HCT116 (cell line): Measurements from ENCODE around the gene RTL3. TPM values are rescaled to one million over a fixed set of nuclear protein-coding genes. Genes with fewer than 3 reads are reported as not detected.

ENCODE experiments used
- ATAC-seq: fragments of 200-7000 bp; cut with Tn5 transposase; 2 replicates; pipeline ENCODE4 v1.9.1; 2020; ENCODE audit warnings: mild to moderate bottlenecking, moderate library complexity
- BruUV-seq: library from RNA; stranded (reverse); fragments of 400-500 nt; replicated peaks from 2 replicates; lab custom pipeline; 2021; lab: Mats Ljungman, UMichigan
- CTCF ChIA-PET: fragments of 300-600 bp; sonication (Branson Sonifier 250); formaldehyde crosslinking; loops from one replicate; lab custom pipeline; 2021; ENCODE audit warnings: antibody characterized with exemption; lab: Charles Lee
- POLR2A ChIA-PET: fragments of 300-600, 350-600 bp; sonication (Branson Sonifier 250); formaldehyde crosslinking; loops from one replicate; lab custom pipeline; 2021; ENCODE audit warnings: antibody characterized with exemption; lab: Charles Lee
- RAD21 ChIA-PET, 2 experiments: fragments of 300-600 bp; sonication (Branson Sonifier 250); formaldehyde crosslinking; loops; one replicate each; lab custom pipeline; 2023; ENCODE audit warnings: low total read pairs in 2 of 2; ENCODE audit not compliant: uncharacterized antibody in 2 of 2, unreplicated experiment in 2 of 2, low non-redundant PET in 1 of 2; lab: Charles Lee
- DNase-seq: peaks from one replicate; pipeline ENCODE4 v3.0.0-alpha.2; 2010; ENCODE audit warnings: low read depth, low spot score
- H2AFZ ChIP-seq: fragments of 200-600 bp; shearing (Covaris generic), sonication (generic); 2 replicates; pipeline ENCODE4 v1.6.1; 2017; ENCODE audit warnings: low read depth, mixed run types, mixed read lengths, antibody characterized with exemption, low read length; ENCODE audit not compliant: poor library complexity, severe bottlenecking
- H3K27ac ChIP-seq: 2 replicates; pipeline ENCODE4 v1.5.1; 2012; ENCODE audit warnings: low read depth, low read length
- H3K27me3 ChIP-seq: fragments of 200-600 bp; sonication (generic); 2 replicates; pipeline ENCODE4 v1.6.1; 2016; ENCODE audit warnings: mixed run types, low read length, mixed read lengths; ENCODE audit not compliant: insufficient read depth
- H3K36me3 ChIP-seq, 2 experiments: fragments of 200-500 bp in 1 of 2; fragments of 200-600 bp in 1 of 2; sonication (Bioruptor generic) in 1 of 2; sonication (generic) in 1 of 2; 2 replicates each; pipeline versions ENCODE4 v1.5.1 to v1.6.1; 2014 to 2016; ENCODE audit warnings: low read length in 2 of 2, inconsistent platforms in 1 of 2, mixed read lengths in 1 of 2, mixed run types in 1 of 2; ENCODE audit not compliant: insufficient read depth in 2 of 2, control insufficient read depth in 1 of 2
- H3K4me1 ChIP-seq, 2 experiments: fragments of 200-600 bp in 1 of 2; sonication (generic) in 1 of 2; 2 replicates each; pipeline versions ENCODE4 v1.5.1 to v1.6.1; 2012 to 2017; ENCODE audit warnings: low read length in 2 of 2, inconsistent platforms in 1 of 2, mild to moderate bottlenecking in 1 of 2, mixed read lengths in 1 of 2, mixed run types in 1 of 2, moderate library complexity in 1 of 2; ENCODE audit not compliant: insufficient read depth in 2 of 2, control insufficient read depth in 1 of 2
- H3K4me2 ChIP-seq: fragments of 200-600 bp; sonication (generic); 2 replicates; pipeline ENCODE4 v1.6.1; 2017; ENCODE audit warnings: mixed run types, low read length, mixed read lengths
- H3K4me3 ChIP-seq, 2 experiments: fragments of 200-600 bp in 1 of 2; sonication (generic) in 1 of 2; replicated peaks in 1 of 2; 2 replicates each; pipeline ENCODE4 v1.5.1; 2011 to 2016; ENCODE audit warnings: low read length in 2 of 2, control low read depth in 1 of 2, low read depth in 1 of 2, mild to moderate bottlenecking in 1 of 2, mixed read lengths in 1 of 2, mixed run types in 1 of 2
- H3K79me2 ChIP-seq: fragments of 200-600 bp; sonication (generic); 2 replicates; pipeline ENCODE4 v1.6.1; 2017; ENCODE audit warnings: mild to moderate bottlenecking, mixed run types, low read length, moderate library complexity, mixed read lengths; ENCODE audit not compliant: insufficient read depth
- H3K9ac ChIP-seq: fragments of 200-600 bp; sonication (generic); 2 replicates; pipeline ENCODE4 v1.6.1; 2016; ENCODE audit warnings: low read length, mixed read lengths
- H3K9me2 ChIP-seq: fragments of 200-600 bp; sonication (generic), shearing (Covaris generic); 2 replicates; pipeline ENCODE4 v1.6.1; 2017; ENCODE audit warnings: mixed run types, mild to moderate bottlenecking, moderate library complexity; ENCODE audit not compliant: insufficient read depth
- H3K9me3 ChIP-seq, 2 experiments: fragments of 200-500 bp in 1 of 2; fragments of 200-600 bp in 1 of 2; sonication (Bioruptor generic) in 1 of 2; sonication (generic) in 1 of 2; 2 replicates each; pipeline ENCODE4 v1.6.1; 2014 to 2017; ENCODE audit warnings: low read length in 2 of 2, mixed read lengths in 2 of 2, inconsistent platforms in 1 of 2, low read depth in 1 of 2, mild to moderate bottlenecking in 1 of 2, mixed run types in 1 of 2, moderate library complexity in 1 of 2; ENCODE audit not compliant: control insufficient read depth in 1 of 2, insufficient read depth in 1 of 2
- H4K20me1 ChIP-seq: fragments of 200-600 bp; sonication (generic), shearing (Covaris generic); 2 replicates; pipeline ENCODE4 v1.6.1; 2017; ENCODE audit warnings: mixed run types, mild to moderate bottlenecking, moderate library complexity; ENCODE audit not compliant: insufficient read depth
- ATF3 ChIP-seq: IDR thresholded peaks from 2 replicates; pipeline ENCODE4 v1.6.1; 2012
- CBX3 ChIP-seq: IDR thresholded peaks from 2 replicates; pipeline ENCODE4 v1.6.1; 2012; ENCODE audit warnings: low read depth
- CEBPB ChIP-seq: IDR thresholded peaks from 2 replicates; pipeline ENCODE4 v1.6.1; 2012; ENCODE audit warnings: low read depth
- CTCF ChIP-seq, 3 experiments: fragments of 200-600 bp in 1 of 3; sonication (generic) in 1 of 3; IDR thresholded peaks in 2 of 3; conservative IDR thresholded peaks in 1 of 3; 2 replicates each; pipeline ENCODE4 v1.5.1; 2012 to 2017; ENCODE audit warnings: low read depth in 2 of 3, low read length in 2 of 3, antibody characterized with exemption in 1 of 3, borderline replicate concordance in 1 of 3, control low read depth in 1 of 3, mild to moderate bottlenecking in 1 of 3, mixed read lengths in 1 of 3, mixed run types in 1 of 3, moderate library complexity in 1 of 3; ENCODE audit not compliant: insufficient read depth in 1 of 3
- EGR1 ChIP-seq: IDR thresholded peaks from 2 replicates; pipeline ENCODE4 v1.6.1; 2012; ENCODE audit warnings: low read depth
- ELF1 ChIP-seq: IDR thresholded peaks from 2 replicates; pipeline ENCODE4 v1.6.1; 2012; ENCODE audit warnings: low read depth, borderline replicate concordance
- EZH2 ChIP-seq: fragments of 200-600 bp; sonication (generic); IDR thresholded peaks from 2 replicates; pipeline ENCODE4 v1.6.1; 2017; ENCODE audit warnings: antibody characterized with exemption, mixed run types
- FOSL1 ChIP-seq: IDR thresholded peaks from 2 replicates; pipeline ENCODE4 v1.6.1; 2012; ENCODE audit warnings: low read depth
- JUND ChIP-seq: IDR thresholded peaks from 2 replicates; pipeline ENCODE4 v1.6.1; 2012
- POLR2A ChIP-seq: IDR thresholded peaks from 2 replicates; pipeline ENCODE4 v1.7.0; 2011; ENCODE audit warnings: borderline replicate concordance; ENCODE audit not compliant: insufficient read depth, insufficient read length; ENCODE audit errors: extremely low read depth
- POLR2AphosphoS5 ChIP-seq: IDR thresholded peaks from 2 replicates; pipeline ENCODE4 v1.6.1; 2011; ENCODE audit warnings: mild to moderate bottlenecking, low read depth, low read length, moderate library complexity
- RAD21 ChIP-seq: IDR thresholded peaks from 2 replicates; pipeline ENCODE4 v1.6.1; 2012; ENCODE audit warnings: low read depth, mild to moderate bottlenecking
- SIN3A ChIP-seq: IDR thresholded peaks from 2 replicates; pipeline ENCODE4 v1.6.1; 2012; ENCODE audit warnings: low read depth
- SRF ChIP-seq: IDR thresholded peaks from 2 replicates; pipeline ENCODE4 v1.6.1; 2012; ENCODE audit warnings: low read depth
- TCF7L2 ChIP-seq: IDR thresholded peaks from 2 replicates; pipeline ENCODE4 v1.7.0; 2011; ENCODE audit warnings: borderline replicate concordance, inconsistent platforms; ENCODE audit not compliant: insufficient read depth, insufficient read length; ENCODE audit errors: extremely low read depth
- YY1 ChIP-seq: IDR thresholded peaks from 2 replicates; pipeline ENCODE4 v1.6.1; 2011; ENCODE audit warnings: low read length, low read depth, moderate library complexity, mild to moderate bottlenecking; ENCODE audit not compliant: insufficient replicate concordance; ENCODE audit errors: extremely low read depth
- ZBTB33 ChIP-seq: IDR thresholded peaks from 2 replicates; pipeline ENCODE4 v1.6.1; 2011; ENCODE audit warnings: mild to moderate bottlenecking, low read length, moderate library complexity; ENCODE audit not compliant: insufficient replicate concordance; ENCODE audit errors: extremely low read depth
- ZFX ChIP-seq: fragments of 450-650 bp; IDR thresholded peaks from 2 replicates; pipeline ENCODE4 v1.6.1; 2017
- ZNF274 ChIP-seq: fragments of 200-500 bp; sonication (Bioruptor generic); IDR thresholded peaks from 2 replicates; pipeline ENCODE4 v1.6.1; 2014; ENCODE audit warnings: mild to moderate bottlenecking, low read depth, low read length, inconsistent platforms
- intact Hi-C: fragments of 100-400 bp; cut with micrococcal nuclease; formaldehyde crosslinking; loops from 2 replicates; pipeline ENCODE4 v1.10.0; 2022
- total RNA-seq: library from RNA; stranded (reverse); gene quantifications from one replicate; pipeline ENCODE4 v1.2.1, GENCODE V29; 2021; ENCODE audit not compliant: unreplicated experiment

The RTL3 gene
- total RNA-seq, 1 experiment from 2014 or later = not detected

- H3K4me1 ChIP-seq = no peaks in the 10 kb centered on the region
- H3K9ac ChIP-seq = no peak overlapping the region
- ChIA-PET POLR2A (no interaction called here), CTCF (no interaction called here), RAD21 (no interaction called here)
- no peak overlapping the region for H3K4me3 ChIP-seq
- H3K36me3 ChIP-seq = no peaks in the 10 kb centered on the region
- no peak overlapping the region for H3K27ac ChIP-seq
- BruUV-seq = no TSS peak
- H3K9me2 ChIP-seq = no peaks in the 10 kb centered on the region
- ATAC-seq (no peak), DNase-seq (no peak)
- H4K20me1 ChIP-seq = no peaks in the 10 kb centered on the region
- no peak overlapping the region for H2AFZ ChIP-seq
- H3K79me2 ChIP-seq = no peaks in the 10 kb centered on the region
- no peak for TF ChIP-seq EZH2
- TF ChIP-seq CTCF (IDR thresholded peaks at IDR 0.05 in 2 of 3, conservative IDR thresholded peaks at IDR 0.05 in 1 of 3; ENCODE audit: borderline replicate concordance in 1 of 3, insufficient read depth in 1 of 3, low read depth in 2 of 3, low read length in 2 of 3) = no peak
- no peak for TF ChIP-seq CEBPB
- no peak for TF ChIP-seq SRF
- TF ChIP-seq ELF1 = no peak
- no peak for TF ChIP-seq ATF3
- TF ChIP-seq SIN3A = no peak
- no peak for TF ChIP-seq ZNF274
- TF ChIP-seq EGR1 = no peak
- TF ChIP-seq RAD21 = no peak
- no peak for TF ChIP-seq YY1
- TF ChIP-seq POLR2A = no peak
- no peak for TF ChIP-seq ZBTB33
- TF ChIP-seq TCF7L2 = no peak
- TF ChIP-seq CBX3 = no peak
- no peak for TF ChIP-seq POLR2AphosphoS5
- no peak for TF ChIP-seq ZFX
- TF ChIP-seq JUND = no peak
- TF ChIP-seq FOSL1 = no peak
- H3K9me3 ChIP-seq = no peaks in the 10 kb centered on the region
- no peaks in the 10 kb centered on the region for H3K27me3 ChIP-seq
- no peak overlapping the region for H3K4me2 ChIP-seq
- intact Hi-C loops = no loop called here
Observed at GRCh38 chrX:78708262-78708661, 49.1 kb upstream of the RTL3 start.
